SK-N-SH treated with all-trans-retinoic acid at 6 μM for 48 hours (cell line): Measurements from ENCODE around the gene TBC1D2B.

Experiments
- BACH2 ChIP-seq: fragments of 250-450 bp; sonication (Bioruptor Pico); IDR thresholded peaks from 2 replicates; pipeline ENCODE4 v1.9.0; 2021; ENCODE audit warnings: mild to moderate bottlenecking, borderline replicate concordance
- CSDC2 ChIP-seq: fragments of 250-450 bp; sonication (Bioruptor Pico); IDR thresholded peaks from 2 replicates; pipeline ENCODE4 v1.5.0; 2020; ENCODE audit warnings: mild to moderate bottlenecking, moderate library complexity
- CSRNP3 ChIP-seq: fragments of 250-450 bp; sonication (Bioruptor Pico); IDR thresholded peaks from 2 replicates; pipeline ENCODE4 v1.5.1; 2021; ENCODE audit warnings: mild to moderate bottlenecking, moderate library complexity
- ISL1 ChIP-seq: fragments of 250-450 bp; sonication (Bioruptor Pico); IDR thresholded peaks from 2 replicates; pipeline ENCODE4 v2.1.2; 2022; ENCODE audit warnings: mild to moderate bottlenecking, moderate library complexity
- PATZ1 ChIP-seq: fragments of 250-450 bp; sonication (Bioruptor Pico); IDR thresholded peaks from 2 replicates; pipeline ENCODE4 v1.8.0; 2020; ENCODE audit warnings: mild to moderate bottlenecking, moderate library complexity, borderline replicate concordance
- RARB ChIP-seq: fragments of 250-450 bp; sonication (Bioruptor Pico); IDR thresholded peaks from 2 replicates; pipeline ENCODE4 v1.8.0; 2021; ENCODE audit warnings: mild to moderate bottlenecking, moderate library complexity
- SNAI2 ChIP-seq: fragments of 250-450 bp; sonication (Bioruptor Pico); IDR thresholded peaks from 2 replicates; pipeline ENCODE4 v1.5.0; 2020; ENCODE audit warnings: mild to moderate bottlenecking, moderate library complexity
- TOX ChIP-seq: fragments of 250-450 bp; sonication (Bioruptor Pico); IDR thresholded peaks from 2 replicates; pipeline ENCODE4 v1.8.0; 2021; ENCODE audit warnings: mild to moderate bottlenecking, moderate library complexity, borderline replicate concordance
- TSHZ2 ChIP-seq: fragments of 250-450 bp; sonication (Bioruptor Pico); IDR thresholded peaks from 2 replicates; pipeline ENCODE4 v1.5.0; 2020; ENCODE audit warnings: mild to moderate bottlenecking, moderate library complexity
- ZC3H10 ChIP-seq: fragments of 250-450 bp; sonication (Bioruptor Pico); IDR thresholded peaks from 2 replicates; pipeline ENCODE4 v1.5.1; 2021; ENCODE audit warnings: mild to moderate bottlenecking, moderate library complexity
- ZFP3 ChIP-seq: fragments of 250-450 bp; sonication (Bioruptor Pico); IDR thresholded peaks from 2 replicates; pipeline ENCODE4 v1.5.0; 2020; ENCODE audit warnings: mild to moderate bottlenecking, moderate library complexity
- ZFP30 ChIP-seq: fragments of 450-650 bp; formaldehyde crosslinking; IDR thresholded peaks from 2 replicates; pipeline ENCODE4 v1.5.0; 2022; ENCODE audit warnings: mild to moderate bottlenecking, moderate library complexity
- ZNF70 ChIP-seq: fragments of 450-650 bp; formaldehyde crosslinking; IDR thresholded peaks from 2 replicates; pipeline ENCODE4 v1.5.0; 2020; ENCODE audit warnings: mild to moderate bottlenecking, moderate library complexity

GRCh38 chr15:78051596-78051995, 25.9 kb downstream of the TBC1D2B start:
- no peak for TF ChIP-seq SNAI2 (CRISPR knock-in tag)
- TF ChIP-seq PATZ1 (CRISPR knock-in tag), result no peak
- TF ChIP-seq ZFP30 (CRISPR knock-in tag), result no peak
- TF ChIP-seq TOX (CRISPR knock-in tag), result no peak
- TF ChIP-seq CSDC2 (CRISPR knock-in tag), result no peak
- no peak for TF ChIP-seq ZFP3 (CRISPR knock-in tag)
- no peak for TF ChIP-seq ZNF70 (CRISPR knock-in tag)
- no peak for TF ChIP-seq RARB (CRISPR knock-in tag)
- no peak for TF ChIP-seq CSRNP3 (CRISPR knock-in tag)
- no peak for TF ChIP-seq BACH2
- no peak for TF ChIP-seq TSHZ2
- TF ChIP-seq ZC3H10, result no peak
- no peak for TF ChIP-seq ISL1
